GM18873 (cell line): Measurements from ENCODE around the gene HIP1.
"Not testable (repeated sequence)": the region's sequence is repeated elsewhere in the genome, so short reads cannot be mapped to it uniquely, and the experiment has no call there.

ENCODE experiments used
- ATAC-seq: cut with Tn5 transposase; IDR thresholded peaks from one replicate; pipeline ENCODE4 v1.9.1; 2021; ENCODE audit warnings: mild to moderate bottlenecking, moderate library complexity, moderate number of reproducible peaks; ENCODE audit not compliant: unreplicated experiment, low FRiP score

Gene HIP1

DNA sequence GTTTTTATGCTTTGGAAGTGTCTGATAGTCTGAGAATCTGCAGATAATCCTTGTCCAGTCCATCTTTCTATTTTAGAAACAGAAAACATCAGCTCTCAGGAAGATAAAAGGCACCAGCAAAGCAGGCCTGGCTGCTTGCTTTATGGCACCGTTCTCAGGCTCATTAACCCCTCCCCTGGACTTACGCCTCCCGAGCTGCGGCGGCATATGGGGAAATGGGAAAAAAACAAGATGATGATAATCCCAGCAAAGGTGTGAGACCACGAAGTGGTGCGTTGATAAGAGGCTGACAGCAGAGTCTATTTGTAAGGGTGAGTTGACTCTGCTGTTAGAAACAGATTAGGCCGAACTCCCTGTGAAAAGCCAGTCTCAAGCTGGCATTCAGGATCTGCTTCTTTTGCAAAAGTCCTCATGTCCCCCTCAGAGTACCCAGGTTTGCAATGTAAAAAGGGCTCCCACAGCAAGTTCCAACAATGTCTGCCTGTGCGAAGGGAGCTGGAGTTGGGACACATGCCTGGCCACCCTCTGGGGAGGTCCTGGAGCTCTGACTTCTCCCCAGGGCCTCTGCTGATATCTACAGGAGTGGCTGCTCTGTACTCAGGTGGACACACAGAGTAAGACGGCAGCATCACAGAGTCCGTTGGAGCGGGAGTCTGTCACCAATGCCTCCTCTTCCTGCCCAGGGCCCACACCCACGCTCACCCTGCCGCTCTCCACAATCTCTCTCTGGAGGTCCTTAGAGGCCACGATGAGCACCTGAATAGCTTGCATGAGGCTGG is 192.3 kb downstream of the HIP1 start:
- ATAC-seq, result no peak

DNA sequence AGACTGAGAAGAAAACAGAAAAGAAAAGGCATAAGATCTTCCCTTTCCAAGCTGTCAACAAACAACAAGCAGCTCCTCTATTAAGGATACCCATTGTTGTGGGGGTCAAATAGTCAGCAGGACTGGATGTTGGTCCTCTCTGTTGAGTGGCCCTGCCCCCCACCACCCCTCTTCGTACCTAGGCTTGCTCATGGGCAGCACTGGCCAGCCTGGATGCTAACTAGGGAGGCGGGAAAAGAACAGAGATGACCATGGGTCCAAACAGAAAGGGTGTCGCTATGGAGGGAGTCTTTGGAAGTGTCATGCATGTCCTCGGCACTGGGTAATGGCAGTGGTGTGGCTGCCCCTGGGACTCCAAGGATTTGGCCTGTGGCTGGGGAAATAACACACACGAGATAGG is 201.0 kb downstream of the HIP1 start:
- ATAC-seq, result no peak

DNA sequence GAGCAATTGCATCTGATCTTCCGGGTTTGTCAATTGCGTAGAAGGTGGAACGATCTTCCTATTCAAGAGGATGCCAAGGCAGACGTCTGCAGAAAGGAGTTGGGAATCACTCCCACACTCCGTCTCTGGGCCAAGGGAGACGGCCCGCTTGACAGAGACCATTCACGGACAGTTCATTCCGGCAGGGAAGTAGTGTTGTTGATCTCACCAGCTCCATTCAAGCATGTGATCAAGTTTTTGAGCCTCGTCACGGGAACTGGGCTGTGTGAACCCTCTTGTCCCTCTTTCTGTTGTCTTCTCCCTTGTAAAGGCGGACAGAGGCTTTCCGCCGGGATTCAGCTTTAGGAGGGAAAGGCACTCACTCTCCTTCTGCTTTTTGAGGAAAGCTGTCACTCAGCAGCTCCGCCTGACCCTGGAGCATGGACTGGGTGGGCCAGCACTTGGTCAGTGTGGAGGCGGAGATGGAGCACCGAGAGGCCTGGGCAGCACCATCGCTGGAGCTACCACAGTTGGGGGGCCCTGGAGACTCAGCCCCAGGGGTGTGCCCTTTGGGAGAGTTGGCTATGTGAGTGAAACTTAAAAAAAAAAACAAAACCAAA is 201.7 kb downstream of the HIP1 start:
- no peak for ATAC-seq

DNA sequence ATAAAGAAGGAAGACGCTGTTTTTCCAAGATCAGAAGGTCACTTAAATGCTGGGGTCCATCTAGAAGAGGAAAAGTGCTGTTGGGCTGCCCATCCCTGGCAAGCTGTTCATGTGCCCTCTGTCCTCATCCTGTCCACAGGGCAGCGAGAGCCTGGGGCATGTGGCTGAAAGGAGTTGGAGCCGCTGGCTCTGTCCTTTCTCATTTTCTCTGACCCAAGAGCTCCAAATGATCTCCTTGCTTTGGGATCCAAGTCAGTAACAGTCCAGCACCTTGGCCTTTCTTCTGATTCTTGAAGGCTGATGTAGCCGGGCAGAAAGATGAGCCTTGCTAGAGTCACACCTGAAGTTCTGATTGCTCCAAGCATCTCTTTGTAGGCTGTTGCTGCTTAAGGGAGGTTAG is 202.2 kb downstream of the HIP1 start:
- ATAC-seq, result no peak

DNA sequence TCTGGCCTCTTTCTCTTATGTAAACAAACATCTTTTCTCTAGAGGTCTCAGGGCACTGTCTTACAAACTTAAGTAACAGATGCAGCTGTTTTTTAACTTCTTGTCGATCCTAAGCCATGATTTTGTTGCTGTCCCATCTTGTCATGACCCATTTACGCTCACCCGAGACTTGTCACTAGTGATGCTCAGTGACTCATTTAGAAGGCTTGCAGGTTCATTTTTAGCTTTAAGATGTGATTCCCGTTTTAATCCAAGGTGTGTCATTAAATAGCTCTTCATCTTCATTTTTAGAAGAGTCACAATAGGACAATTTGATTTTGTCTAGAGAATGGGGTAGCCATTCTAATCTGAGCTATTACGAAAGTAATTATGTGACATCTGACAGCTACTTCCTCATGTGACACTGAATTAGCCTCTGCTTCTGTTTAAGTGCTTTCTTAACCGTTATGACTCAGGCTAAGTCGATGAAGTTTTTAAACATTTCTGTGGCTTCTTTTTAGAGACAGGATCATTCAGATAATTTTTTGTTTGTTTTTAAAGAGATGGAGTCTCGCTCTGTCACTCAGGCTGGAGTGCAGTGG is 203.9 kb downstream of the HIP1 start:
- peak; percentile 67 for ATAC-seq

DNA sequence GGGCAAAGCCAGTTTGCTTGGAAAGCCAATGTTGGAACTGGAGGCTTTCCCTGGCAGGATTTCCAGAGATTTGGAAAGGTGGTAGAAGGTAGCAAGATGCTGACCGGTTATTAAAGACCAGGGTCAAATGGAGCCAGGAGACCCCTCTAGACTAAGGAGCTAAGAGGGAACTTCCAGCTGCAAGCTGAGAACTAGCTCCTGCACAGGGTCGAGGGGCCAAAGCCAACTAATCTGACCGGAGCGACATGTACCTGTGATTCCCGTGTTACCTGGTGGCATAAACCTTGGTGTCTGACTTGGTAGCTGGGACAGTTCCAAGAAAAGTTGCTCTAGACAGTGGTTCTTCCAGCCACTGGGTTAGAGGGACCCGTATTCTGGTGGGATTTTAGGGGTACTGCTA is 204.8 kb downstream of the HIP1 start:
- ATAC-seq, result no peak

DNA sequence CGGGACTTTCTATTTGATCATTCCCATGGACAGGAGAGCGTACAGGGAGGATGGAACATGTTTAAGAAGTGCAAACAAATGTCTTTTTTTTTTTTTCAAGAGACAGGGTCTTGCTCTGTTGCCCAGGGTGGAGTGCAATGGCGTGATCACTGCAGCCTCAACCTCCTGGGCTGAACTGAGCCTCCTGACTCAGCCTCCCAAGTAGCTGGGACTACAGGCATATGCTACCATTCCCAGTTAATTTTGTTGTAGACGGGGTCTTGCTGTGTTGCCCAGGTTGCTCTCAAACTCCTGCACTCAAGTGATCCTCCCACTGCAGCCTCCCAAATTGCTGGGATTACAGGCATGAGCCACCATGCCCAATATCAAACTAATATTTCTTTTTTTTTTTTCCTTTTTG is 206.1 kb downstream of the HIP1 start:
- no peak for ATAC-seq

DNA sequence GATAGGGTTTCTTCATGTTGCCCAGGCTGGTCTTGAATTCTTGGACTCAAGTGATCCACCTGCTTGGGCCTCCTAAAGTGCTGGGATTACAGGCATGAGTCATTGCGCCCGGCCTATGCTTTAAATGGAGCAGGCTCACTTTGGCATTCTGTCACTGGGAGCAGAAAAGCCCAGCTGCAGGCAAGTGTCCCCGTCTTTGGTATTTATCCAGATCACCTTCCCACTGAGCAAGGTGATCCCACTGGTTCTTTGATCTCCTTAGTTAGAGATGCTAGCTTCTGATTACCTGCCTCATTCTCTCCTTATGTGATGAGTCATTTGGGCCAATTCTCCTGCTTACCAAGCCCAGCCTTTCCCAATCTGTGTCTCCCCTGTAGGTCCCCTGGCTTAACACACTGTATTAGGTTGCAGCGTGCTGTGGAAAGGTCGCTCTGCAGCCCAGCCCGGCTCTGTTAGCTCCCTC is 207.4 kb downstream of the HIP1 start:
- no peak for ATAC-seq

DNA sequence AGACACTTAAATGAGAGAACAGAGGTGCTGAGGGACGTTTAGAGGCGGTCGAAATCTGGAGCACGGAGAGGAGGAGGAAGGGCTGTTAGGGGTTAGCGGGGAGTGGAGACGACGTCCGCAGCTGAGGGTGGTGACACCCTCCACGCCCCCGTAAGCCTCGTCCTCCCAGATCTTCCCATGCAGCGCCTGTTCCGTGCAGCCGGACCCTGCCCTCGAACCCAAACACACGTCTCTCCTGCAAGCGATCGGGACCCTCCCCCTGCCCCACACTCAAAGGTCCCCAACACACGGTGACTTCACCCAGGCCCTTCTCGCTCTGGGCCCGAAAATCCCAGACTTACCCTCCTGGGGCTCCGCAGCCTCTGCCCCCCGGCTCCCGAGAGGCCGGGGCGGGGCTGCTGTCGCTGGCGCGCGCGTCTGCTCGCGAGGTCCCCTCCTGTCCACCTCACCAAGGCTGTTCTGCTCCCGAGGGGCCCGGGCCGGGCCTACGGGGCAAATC is 211.5 kb downstream of the HIP1 start:
- ATAC-seq, result not testable (repeated sequence)

DNA sequence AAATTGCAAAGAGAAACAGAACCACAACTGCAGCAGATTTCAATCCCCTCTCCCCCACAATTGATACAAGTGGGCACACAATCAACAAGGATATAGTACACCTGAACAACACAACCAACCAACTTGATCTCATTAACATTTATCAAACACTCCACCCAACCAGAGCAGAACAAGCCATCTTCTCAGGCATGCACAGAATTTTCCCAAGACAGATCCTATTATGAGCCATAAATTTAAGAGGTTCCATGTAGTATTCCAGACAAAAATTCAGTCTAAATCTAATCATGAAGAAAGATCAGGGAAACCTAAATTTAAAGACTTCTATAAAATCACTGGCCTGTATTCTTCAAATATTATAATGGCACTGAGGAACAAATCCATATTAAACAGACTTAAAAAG is 217.0 kb downstream of the HIP1 start:
- not testable (repeated sequence) for ATAC-seq

DNA sequence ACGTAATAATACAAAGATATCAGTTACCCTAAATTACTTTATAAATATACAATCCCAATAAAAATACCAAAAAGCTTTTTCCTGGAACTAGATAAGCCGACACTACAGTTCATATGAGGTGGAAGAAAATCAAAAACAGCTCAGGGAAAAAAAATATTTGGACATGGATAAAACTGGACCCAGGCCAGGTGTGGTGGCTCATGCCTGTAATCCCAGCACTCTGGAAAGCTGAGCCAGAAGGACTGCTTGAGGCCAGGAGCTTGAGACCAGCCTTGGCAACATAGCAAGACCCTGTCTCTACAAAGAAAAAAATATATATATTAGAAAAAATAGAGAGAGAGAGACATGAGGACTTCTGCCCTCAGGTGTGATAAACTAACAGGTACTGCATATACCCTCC is 219.9 kb downstream of the HIP1 start:
- ATAC-seq, result not testable (repeated sequence)

DNA sequence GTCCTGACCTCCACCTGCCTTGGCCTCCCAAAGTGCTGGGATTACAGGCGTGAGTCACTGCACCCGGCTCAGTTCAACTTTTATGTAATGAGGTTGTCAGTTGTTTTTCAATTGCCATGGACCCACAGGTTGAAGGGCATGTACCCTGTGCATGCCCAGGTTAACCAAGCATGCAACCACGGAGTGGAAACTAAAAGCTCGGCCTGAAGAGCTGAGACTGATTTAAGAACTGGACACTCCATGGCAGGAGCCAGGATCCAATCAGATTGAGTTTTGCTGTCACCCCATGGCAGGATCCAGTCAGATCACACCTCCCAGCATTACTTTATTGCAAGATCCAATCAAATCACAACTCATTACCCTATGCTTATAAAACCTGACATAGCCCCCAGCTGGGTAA is 229.7 kb downstream of the HIP1 start:
- not testable (repeated sequence) for ATAC-seq

DNA sequence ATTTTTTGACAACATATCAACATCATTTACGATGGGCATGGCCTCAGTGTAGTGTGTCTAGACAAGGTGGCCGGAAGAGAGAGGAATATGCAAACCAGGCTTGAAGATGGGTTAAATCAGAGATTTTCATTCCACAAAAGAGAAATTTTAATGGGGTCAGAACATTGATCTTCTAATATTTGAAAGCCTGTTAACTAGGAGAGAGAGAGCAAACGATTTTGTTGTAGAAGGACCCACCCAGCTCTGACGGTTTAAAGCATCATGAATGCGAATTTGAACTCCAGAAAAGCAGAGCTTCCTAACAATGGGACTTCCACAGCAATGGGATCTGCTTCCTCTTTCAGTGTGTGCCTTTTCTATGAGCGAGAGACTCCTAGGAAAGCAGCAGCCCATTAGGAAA is 246.7 kb downstream of the HIP1 start, which contains the start of gene SPDYE5:
Gene SPDYE5 (plus strand): TSS at position 301 of the 400 bp plus-strand sequence. CDS start 1,728 bp downstream, outside the sequence.
- not testable (repeated sequence) for ATAC-seq

DNA sequence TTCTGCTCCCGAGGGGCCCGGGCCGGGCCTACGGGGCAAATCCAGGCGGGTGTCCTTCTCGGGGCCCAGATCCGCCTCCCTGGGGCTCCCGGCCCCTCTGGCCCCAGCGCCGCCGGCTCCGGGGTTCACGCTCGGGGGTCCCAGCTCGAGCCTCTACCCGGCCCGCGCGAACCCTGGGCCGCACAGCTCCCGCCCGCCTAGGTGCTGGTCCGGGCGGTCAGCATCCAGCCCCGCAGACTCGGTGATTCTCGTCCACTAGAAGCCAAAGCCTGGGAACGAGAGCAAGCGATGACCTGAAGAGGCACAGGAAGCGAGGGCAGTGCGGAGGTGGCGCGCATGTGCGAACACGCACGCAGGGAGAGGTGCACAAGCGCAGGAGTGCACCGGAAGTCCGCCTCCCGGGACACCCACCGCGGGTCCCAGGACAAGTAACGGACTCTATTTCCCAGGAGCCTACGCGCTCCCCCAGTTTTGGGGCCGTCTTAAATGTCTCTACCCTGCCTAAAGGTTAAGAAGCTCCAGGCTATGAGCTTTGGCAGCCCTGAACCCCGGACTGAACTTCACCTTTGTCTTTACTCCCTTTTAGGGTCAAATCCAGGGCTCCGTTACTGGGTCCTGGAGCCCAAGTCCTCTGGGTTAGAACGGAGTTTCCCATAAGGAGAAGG is 252.6 kb downstream of the HIP1 start, which contains the start of gene POM121C:
Gene POM121C (minus strand): TSS at position 321 of the 665 bp plus-strand sequence. CDS start 44,803 bp downstream, outside the sequence.
- peak; percentile 97 for ATAC-seq

DNA sequence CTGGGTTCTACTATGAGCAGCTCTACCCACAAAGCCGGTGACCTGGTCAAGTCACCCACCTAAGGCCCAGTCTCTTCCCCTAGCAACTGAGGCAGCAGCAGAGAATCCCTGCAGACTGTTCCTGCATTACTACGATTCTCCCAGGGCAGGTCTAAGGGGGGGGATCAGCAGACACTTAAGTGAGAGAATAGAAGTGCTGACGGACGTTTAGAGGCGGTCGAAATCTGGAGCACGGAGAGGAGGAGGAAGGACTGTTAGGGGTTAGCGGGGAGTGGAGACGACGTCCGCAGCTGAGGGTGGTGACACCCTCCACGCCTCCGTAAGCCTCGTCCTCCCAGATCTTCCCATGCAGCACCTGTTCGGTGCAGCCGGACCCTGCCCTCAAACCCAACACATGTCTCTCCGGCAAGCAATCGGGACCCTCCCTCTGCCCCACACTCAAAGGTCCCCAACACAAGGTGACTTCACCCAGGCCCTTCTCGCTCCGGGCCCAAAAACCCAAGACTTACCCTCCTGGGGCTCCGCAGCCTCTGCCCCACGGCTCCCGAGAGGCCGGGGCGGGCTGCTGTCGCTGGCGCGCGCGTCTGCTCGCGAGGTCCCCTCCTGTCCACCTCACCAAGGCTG is 253.3 kb downstream of the HIP1 start:
- ATAC-seq, result not testable (repeated sequence)
